Measurements from ENCODE around the gene APBA1.

APBA1 gene

DNA sequence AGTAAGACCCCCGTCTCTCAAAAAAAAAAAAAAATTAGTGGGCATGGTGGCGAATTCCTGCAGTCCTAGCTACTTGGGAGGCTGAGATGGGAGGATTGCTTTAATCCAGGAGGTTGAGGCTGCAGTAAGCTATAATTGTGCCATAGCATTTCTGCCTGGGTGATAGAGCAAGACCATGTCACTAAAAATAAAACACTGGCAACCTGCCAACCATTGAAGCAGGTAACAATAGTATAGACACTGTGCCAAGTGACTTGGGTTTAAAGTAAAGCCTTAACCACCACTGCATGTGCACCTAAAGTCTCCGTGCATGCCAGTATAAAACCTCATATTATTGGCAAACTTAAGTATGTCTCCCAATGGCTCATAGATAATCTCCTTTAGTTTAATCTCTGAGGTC is 3.4 kb upstream of the APBA1 start:
- no peak for FAIRE-seq
- no peak for DNase-seq (ENCODE audit: insufficient read length)
- TF ChIP-seq POLR2A (IDR thresholded peaks at IDR 0.05; ENCODE audit: low read depth, low read length) = no peak
- no peak for TF ChIP-seq POLR2AphosphoS5 (IDR thresholded peaks at IDR 0.05; ENCODE audit: low read depth, low read length)
- TF ChIP-seq TAF1 (IDR thresholded peaks at IDR 0.05; ENCODE audit: borderline replicate concordance, low read depth, low read length) = no peak

DNA sequence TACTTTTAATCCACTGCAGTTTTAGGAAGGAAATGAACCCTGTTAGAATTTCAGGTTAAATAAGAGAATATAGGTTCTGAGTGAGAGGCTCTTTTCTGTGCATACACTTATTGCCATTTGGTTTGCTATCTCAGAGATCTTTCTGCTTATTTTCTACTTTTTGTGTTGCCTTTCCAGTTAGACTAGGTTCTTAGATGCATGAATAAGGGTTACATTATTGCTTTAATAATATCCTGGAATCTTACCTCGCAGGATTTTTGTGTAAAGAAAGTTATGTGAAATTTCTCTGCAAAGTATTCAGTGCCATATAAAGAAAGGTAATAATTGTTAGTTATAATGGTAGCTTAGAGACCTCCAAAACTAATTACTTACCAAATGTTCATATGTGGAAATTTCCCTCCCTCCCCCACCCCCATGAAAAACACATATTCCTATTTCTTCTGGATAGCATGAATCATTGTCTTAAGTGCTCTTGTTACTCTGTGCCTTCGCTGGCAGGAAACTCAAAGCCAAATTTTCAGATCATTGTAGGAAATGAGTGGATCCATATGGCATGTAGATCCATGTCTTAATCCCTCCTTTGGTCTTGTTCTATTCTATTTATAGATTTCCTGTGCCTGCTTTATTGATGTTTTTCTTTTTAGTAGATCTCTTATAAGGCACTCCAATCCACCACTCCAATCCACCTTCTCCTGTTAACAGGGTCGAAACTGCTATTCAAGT is 2.7 kb upstream of the APBA1 start:
- DNase-seq (ENCODE audit: insufficient read length) (no peak), FAIRE-seq (no peak)
- TF ChIP-seq POLR2AphosphoS5 (IDR thresholded peaks at IDR 0.05; ENCODE audit: low read depth, low read length) (no peak), POLR2A (IDR thresholded peaks at IDR 0.05; ENCODE audit: low read depth, low read length) (no peak), TAF1 (IDR thresholded peaks at IDR 0.05; ENCODE audit: borderline replicate concordance, low read depth, low read length) (no peak)

GRCh38 chr9:69674112-69674685 is 2.0 kb upstream of the APBA1 start:
- TF ChIP-seq POLR2AphosphoS5 (IDR thresholded peaks at IDR 0.05; ENCODE audit: low read depth, low read length) = no peak
- TF ChIP-seq TAF1 (IDR thresholded peaks at IDR 0.05; ENCODE audit: borderline replicate concordance, low read depth, low read length) = no peak
- no peak for TF ChIP-seq POLR2A (IDR thresholded peaks at IDR 0.05; ENCODE audit: low read depth, low read length)
- FAIRE-seq (no peak), DNase-seq (ENCODE audit: insufficient read length) (no peak)

DNA sequence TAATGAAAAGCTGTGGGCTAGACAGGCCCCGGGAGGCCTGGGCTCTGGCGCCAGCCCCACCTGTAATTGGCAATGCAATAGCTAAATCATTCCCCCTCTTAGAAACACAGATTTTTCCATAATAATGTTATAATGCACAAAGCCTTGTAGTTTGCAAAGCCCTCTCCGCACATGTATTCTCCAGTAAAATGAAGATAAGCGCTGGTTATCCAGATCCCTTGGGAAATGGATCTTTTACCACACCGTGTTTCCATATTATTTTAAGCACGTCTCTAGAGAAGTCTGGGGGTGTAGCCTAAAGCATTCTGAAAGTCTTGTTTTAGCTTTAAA is 1.1 kb upstream of the APBA1 start:
- FAIRE-seq (no peak), DNase-seq (ENCODE audit: insufficient read length) (no peak)
- TF ChIP-seq POLR2AphosphoS5 (IDR thresholded peaks at IDR 0.05; ENCODE audit: low read depth, low read length) (no peak), POLR2A (IDR thresholded peaks at IDR 0.05; ENCODE audit: low read depth, low read length) (no peak), TAF1 (IDR thresholded peaks at IDR 0.05; ENCODE audit: borderline replicate concordance, low read depth, low read length) (no peak)

DNA sequence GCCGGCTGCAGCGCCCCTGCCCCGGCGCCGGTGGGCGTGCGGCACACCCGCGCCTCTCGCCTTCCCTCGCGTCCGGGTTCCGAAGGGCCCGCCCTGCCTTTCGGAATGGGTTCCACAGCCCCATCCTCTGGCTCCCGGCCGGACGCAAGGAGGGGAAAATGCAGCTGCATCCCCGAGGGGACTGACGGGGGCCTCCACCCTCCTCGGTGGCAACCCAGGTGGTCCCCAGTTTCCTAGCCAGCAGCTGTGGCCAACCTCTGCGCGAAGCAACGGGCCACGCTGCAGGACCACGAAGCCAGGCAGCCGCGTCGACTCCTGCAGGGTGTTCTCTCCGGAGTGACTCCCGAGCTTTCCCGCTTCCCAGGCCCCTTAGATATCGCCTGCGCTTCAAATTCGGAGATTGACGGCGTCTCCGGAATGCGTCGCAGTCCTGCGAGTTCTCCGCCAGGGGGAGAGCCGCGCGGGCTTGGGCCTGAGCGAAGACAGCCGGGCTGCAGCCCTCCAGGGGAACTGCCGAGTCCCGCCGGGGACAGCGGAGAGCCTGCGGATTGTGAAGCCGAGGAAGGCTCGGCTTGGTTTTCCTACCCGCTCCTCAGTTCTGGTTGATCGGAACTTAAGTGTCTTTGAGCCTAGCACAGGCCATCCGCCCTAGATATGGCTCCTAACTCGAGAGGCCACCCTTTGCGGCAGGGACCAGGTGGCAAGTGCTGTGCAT is 582 bp upstream of the APBA1 start:
- TF ChIP-seq POLR2AphosphoS5 (IDR thresholded peaks at IDR 0.05; ENCODE audit: low read depth, low read length) = no peak
- no peak for TF ChIP-seq POLR2A (IDR thresholded peaks at IDR 0.05; ENCODE audit: low read depth, low read length)
- TF ChIP-seq TAF1 (IDR thresholded peaks at IDR 0.05; ENCODE audit: borderline replicate concordance, low read depth, low read length) = no peak
- DNase-seq (ENCODE audit: insufficient read length) = peak; percentile 61
- FAIRE-seq = peak; percentile 87

GRCh38 chr9:69671311-69671878 is 776 bp downstream of the APBA1 start:
- DNase-seq (ENCODE audit: insufficient read length) (no peak), FAIRE-seq (no peak)
- TF ChIP-seq TAF1 (IDR thresholded peaks at IDR 0.05; ENCODE audit: borderline replicate concordance, low read depth, low read length) = no peak
- no peak for TF ChIP-seq POLR2A (IDR thresholded peaks at IDR 0.05; ENCODE audit: low read depth, low read length)
- no peak for TF ChIP-seq POLR2AphosphoS5 (IDR thresholded peaks at IDR 0.05; ENCODE audit: low read depth, low read length)

GRCh38 chr9:69667306-69667705 is 4.9 kb downstream of the APBA1 start:
- no peak for FAIRE-seq
- TF ChIP-seq TAF1 (IDR thresholded peaks at IDR 0.05; ENCODE audit: borderline replicate concordance, low read depth, low read length) (no peak), POLR2AphosphoS5 (IDR thresholded peaks at IDR 0.05; ENCODE audit: low read depth, low read length) (no peak), POLR2A (IDR thresholded peaks at IDR 0.05; ENCODE audit: low read depth, low read length) (no peak)

GRCh38 chr9:69660304-69660703 is 11.9 kb downstream of the APBA1 start:
- TF ChIP-seq POLR2AphosphoS5 (IDR thresholded peaks at IDR 0.05; ENCODE audit: low read depth, low read length) (no peak), POLR2A (IDR thresholded peaks at IDR 0.05; ENCODE audit: low read depth, low read length) (no peak), TAF1 (IDR thresholded peaks at IDR 0.05; ENCODE audit: borderline replicate concordance, low read depth, low read length) (no peak)
- DNase-seq (ENCODE audit: insufficient read length) (no peak), FAIRE-seq (no peak)

More at GRCh38 chr9:69667306-69667705, 4.9 kb downstream of the APBA1 start:
- DNase-seq (ENCODE audit: insufficient read length) = no peak

DNA sequence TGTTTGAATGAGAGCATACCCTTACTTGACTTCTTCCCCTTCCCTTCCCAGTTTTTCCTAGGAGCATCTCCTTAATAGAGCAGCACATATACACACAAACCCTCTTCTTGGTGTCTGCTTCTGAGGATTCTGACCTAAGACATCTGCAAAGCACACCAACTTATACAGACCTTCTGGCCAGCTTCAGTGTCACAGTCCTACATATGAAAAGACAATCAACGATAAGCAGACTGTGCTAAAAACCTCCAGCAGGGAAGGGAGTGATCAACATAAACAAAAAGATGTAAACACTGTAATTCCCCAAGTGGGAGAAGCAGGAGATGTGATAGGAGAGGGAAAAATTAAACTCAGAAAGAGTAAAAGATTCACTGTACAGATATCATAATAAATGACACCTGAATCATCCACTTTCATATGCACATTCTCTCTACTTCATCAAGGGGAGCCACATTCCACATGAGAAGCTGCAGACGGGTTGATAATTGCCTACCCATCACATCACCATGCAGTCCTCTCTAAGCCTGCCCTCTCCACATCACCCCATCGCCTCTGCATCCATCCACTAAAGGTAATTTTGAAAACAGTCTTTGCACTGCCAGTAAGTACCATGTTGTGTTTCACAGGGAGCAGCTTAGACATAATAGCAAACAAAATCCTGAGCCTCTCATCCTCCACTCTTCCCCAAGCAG is 13.0 kb downstream of the APBA1 start:
- TF ChIP-seq POLR2AphosphoS5 (IDR thresholded peaks at IDR 0.05; ENCODE audit: low read depth, low read length) (no peak), POLR2A (IDR thresholded peaks at IDR 0.05; ENCODE audit: low read depth, low read length) (no peak), TAF1 (IDR thresholded peaks at IDR 0.05; ENCODE audit: borderline replicate concordance, low read depth, low read length) (no peak)
- FAIRE-seq (no peak), DNase-seq (ENCODE audit: insufficient read length) (no peak)

DNA sequence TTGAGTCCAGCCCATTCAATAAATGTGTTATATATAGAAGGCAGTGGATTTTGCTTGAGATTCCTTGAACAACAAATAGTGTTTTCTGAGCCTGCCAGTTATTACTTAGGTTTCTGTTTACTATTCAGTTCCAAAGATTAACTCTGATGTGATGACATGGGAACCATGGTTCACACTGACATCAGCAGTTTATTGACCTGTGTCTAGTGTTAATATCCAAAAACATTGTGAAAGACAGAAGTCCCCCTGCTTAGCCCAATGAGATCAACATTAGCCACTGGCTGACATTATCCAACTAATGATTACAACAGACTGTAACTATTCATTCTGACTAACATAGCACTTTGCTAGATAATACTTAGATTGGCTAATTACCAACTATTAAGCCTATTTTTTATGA is 14.9 kb downstream of the APBA1 start:
- FAIRE-seq = no peak
- no peak for TF ChIP-seq POLR2A (IDR thresholded peaks at IDR 0.05; ENCODE audit: low read depth, low read length)
- TF ChIP-seq POLR2AphosphoS5 (IDR thresholded peaks at IDR 0.05; ENCODE audit: low read depth, low read length) = no peak
- no peak for TF ChIP-seq TAF1 (IDR thresholded peaks at IDR 0.05; ENCODE audit: borderline replicate concordance, low read depth, low read length)
- no peak for DNase-seq (ENCODE audit: insufficient read length)

DNA sequence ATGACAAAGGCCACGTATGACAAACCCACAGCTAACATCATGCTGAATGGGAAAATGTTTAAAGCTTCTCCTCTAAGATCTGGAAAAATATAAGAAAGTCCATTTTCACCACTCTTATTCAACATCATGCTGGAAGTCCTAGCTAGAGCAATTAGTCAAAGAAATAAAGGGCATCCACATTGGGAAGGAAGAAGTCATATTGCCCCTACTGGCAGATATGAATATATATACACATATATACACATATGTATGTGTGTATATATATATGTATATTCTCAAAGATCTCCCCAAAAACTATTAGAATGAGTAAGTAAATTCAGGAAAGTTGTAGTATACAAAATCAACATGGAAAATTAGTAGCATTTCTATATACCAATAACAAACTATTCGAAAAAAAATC is 17.1 kb downstream of the APBA1 start:
- TF ChIP-seq POLR2A (IDR thresholded peaks at IDR 0.05; ENCODE audit: low read depth, low read length) (no peak), POLR2AphosphoS5 (IDR thresholded peaks at IDR 0.05; ENCODE audit: low read depth, low read length) (no peak), TAF1 (IDR thresholded peaks at IDR 0.05; ENCODE audit: borderline replicate concordance, low read depth, low read length) (no peak)
- DNase-seq (ENCODE audit: insufficient read length) = no peak
- no peak for FAIRE-seq
